Measurements from ENCODE around the gene NSUN6.

NSUN6 gene, protein sequence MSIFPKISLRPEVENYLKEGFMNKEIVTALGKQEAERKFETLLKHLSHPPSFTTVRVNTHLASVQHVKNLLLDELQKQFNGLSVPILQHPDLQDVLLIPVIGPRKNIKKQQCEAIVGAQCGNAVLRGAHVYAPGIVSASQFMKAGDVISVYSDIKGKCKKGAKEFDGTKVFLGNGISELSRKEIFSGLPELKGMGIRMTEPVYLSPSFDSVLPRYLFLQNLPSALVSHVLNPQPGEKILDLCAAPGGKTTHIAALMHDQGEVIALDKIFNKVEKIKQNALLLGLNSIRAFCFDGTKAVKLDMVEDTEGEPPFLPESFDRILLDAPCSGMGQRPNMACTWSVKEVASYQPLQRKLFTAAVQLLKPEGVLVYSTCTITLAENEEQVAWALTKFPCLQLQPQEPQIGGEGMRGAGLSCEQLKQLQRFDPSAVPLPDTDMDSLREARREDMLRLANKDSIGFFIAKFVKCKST

DNA sequence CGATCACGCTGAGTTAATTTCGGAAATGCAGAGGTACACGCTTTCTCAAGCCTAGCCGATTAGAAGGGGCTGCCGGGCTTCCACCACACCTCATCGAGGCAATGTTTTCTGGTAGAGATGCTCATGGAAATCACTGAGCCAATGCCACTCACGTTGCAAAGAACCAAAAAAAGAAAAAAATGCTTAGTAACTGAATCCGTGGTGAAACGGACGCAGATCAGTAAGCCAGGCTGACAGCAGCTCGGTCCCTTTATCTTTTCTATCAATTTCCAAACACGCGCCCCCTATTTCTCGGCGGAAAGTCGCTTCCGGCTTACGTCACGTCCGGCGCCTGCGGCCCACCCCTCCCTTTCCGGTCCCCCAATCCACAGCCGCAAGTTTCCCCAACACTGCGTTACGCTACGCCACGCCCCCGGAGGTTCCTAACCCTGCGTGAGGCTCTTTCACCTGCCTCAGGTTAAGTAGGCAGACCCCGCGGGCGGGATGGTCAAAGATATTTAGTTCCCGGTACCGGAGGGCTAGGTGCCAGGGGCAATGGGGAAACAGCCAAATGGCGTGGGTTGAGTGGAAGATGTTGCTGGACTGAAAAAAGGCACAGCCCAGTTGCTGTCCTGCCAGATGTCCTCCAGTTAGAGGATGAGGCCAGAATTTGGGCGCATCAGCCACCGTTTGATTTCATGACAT is at the start of gene NSUN6:
Gene NSUN6 (minus strand): TSS at position 264 of the 684 bp plus-strand sequence. CDS start 384 bp downstream, outside the sequence.
- Histone ChIP-seq H3K4me3 (ENCODE audit: severe bottlenecking) (peak within 1 kb of the TSS; percentile 54), H3K4me1 (ENCODE audit: insufficient read depth, poor library complexity, severe bottlenecking) (peaks cover 14% of the 10 kb centered on the region), H3K36me3 (ENCODE audit: low read depth) (peaks cover 17% of the 10 kb centered on the region), H3K27me3 (ENCODE audit: insufficient read depth, poor library complexity, severe bottlenecking) (no peaks in the 10 kb centered on the region), H3K9me3 (ENCODE audit: severe bottlenecking) (no peaks in the 10 kb centered on the region), H3K27ac (ENCODE audit: poor library complexity, severe bottlenecking) (peak within 1 kb of the TSS; percentile 46)
- DNase-seq (ENCODE audit: low spot score) (peak; percentile 82), ATAC-seq (ENCODE audit: low read depth) (peak; percentile 96)
- TF ChIP-seq, protein P1, sequence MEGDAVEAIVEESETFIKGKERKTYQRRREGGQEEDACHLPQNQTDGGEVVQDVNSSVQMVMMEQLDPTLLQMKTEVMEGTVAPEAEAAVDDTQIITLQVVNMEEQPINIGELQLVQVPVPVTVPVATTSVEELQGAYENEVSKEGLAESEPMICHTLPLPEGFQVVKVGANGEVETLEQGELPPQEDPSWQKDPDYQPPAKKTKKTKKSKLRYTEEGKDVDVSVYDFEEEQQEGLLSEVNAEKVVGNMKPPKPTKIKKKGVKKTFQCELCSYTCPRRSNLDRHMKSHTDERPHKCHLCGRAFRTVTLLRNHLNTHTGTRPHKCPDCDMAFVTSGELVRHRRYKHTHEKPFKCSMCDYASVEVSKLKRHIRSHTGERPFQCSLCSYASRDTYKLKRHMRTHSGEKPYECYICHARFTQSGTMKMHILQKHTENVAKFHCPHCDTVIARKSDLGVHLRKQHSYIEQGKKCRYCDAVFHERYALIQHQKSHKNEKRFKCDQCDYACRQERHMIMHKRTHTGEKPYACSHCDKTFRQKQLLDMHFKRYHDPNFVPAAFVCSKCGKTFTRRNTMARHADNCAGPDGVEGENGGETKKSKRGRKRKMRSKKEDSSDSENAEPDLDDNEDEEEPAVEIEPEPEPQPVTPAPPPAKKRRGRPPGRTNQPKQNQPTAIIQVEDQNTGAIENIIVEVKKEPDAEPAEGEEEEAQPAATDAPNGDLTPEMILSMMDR (IDR thresholded peaks at IDR 0.05; ENCODE audit: poor library complexity, severe bottlenecking): no peak

DNA sequence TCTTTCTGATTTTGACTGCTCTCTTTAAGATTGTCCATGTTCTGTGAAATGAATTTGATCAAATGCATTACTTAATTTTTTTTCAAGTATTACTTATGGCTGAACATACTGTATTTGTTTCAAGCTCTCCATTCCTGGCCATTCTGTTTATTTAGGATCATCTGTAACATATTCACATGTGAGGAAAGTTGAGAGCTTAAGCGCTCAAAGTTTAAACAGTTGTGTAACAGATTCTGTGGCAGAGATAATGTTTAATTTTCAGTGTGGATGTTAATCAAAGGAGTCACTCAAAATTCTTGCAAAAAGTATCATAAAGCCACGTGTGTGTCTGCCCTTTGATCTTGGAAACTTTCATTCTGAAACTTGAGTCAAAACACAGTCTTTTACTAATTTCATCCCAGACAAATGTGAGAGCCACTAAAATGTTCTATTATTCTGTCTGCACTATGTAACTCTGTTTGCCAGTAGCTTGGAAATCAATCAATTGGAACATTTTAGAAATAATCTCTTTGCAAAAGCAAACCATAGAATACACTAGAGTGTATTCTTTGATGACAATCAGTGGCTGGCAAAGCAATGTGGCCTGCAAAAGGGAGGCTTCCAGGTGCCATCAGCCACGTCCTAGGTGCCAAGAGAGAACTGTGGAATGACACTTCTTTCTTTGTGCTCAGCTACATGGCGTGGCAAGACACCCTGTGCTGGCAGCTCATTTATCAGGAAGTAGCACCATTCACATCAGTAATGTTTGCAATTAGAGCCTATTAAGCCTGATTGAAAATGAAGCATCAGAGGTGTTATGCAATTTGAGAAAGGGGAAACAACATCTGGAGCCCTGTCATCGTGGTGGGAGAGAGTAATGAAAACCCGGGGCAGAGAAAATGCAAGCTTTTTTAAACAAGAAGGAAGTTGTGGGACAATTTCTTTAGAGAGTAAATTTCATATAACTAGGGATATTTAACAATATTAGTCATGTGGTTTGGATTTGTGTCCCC is 48.8 kb upstream of the NSUN6 start:
- Histone ChIP-seq H3K27ac (ENCODE audit: poor library complexity, severe bottlenecking) (no peak overlapping the region), H3K27me3 (ENCODE audit: insufficient read depth, poor library complexity, severe bottlenecking) (no peaks in the 10 kb centered on the region), H3K9me3 (ENCODE audit: severe bottlenecking) (no peaks in the 10 kb centered on the region), H3K4me3 (ENCODE audit: severe bottlenecking) (no peak overlapping the region), H3K4me1 (ENCODE audit: insufficient read depth, poor library complexity, severe bottlenecking) (no peaks in the 10 kb centered on the region), H3K36me3 (ENCODE audit: low read depth) (no peaks in the 10 kb centered on the region)
- TF ChIP-seq, protein P1 (IDR thresholded peaks at IDR 0.05; ENCODE audit: poor library complexity, severe bottlenecking): no peak
- no peak for ATAC-seq (ENCODE audit: low read depth)
- no peak for DNase-seq (ENCODE audit: low spot score)

DNA sequence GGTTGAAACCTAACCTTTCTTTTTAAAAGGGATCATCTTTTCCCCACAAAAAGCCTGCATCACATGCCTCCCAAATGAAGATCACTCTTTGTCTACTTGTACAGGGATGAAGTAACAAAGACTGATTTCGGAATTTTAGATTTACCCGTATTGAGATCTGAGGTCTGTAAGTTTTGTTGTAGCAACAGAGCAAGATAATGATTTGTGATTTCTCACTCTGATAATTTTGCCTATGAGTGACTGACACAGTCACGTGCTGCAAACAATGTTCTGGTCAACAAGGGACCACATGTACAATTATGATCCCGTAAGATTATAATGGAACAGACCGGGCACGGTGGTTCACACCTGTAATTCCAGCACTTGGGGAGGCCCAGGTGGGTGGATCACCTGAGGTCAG is 39.2 kb upstream of the NSUN6 start:
- Histone ChIP-seq H3K4me3 (ENCODE audit: severe bottlenecking) (no peak overlapping the region), H3K4me1 (ENCODE audit: insufficient read depth, poor library complexity, severe bottlenecking) (peaks cover 3% of the 10 kb centered on the region), H3K36me3 (ENCODE audit: low read depth) (no peaks in the 10 kb centered on the region), H3K9me3 (ENCODE audit: severe bottlenecking) (no peaks in the 10 kb centered on the region), H3K27ac (ENCODE audit: poor library complexity, severe bottlenecking) (no peak overlapping the region), H3K27me3 (ENCODE audit: insufficient read depth, poor library complexity, severe bottlenecking) (no peaks in the 10 kb centered on the region)
- DNase-seq (ENCODE audit: low spot score) (no peak), ATAC-seq (ENCODE audit: low read depth) (no peak)
- TF ChIP-seq, protein P1 (IDR thresholded peaks at IDR 0.05; ENCODE audit: poor library complexity, severe bottlenecking): no peak

DNA sequence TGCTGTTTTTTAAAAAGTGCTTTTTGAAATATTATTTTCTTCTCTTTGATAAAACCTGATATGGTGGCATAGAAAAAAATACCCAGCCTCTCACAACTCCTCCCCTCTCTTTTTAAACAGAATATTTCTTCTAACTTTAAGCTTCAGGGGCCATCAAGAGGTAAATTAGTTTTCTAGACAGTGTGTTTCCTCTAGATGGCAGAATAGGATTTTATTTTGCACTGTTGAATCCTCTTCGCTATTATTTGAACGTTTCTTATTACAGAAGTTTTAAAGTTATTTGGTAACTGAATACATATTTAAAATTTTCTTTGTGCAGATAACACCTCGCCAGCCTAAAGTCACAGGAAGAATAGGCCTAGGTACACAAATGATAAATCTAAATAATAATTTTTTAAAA is 38.1 kb upstream of the NSUN6 start:
- no peak for DNase-seq (ENCODE audit: low spot score)

More for the DNA sequence above, 38.1 kb upstream of the NSUN6 start:
- Histone ChIP-seq H3K4me1 (ENCODE audit: insufficient read depth, poor library complexity, severe bottlenecking) (peaks cover 3% of the 10 kb centered on the region), H3K36me3 (ENCODE audit: low read depth) (no peaks in the 10 kb centered on the region), H3K27me3 (ENCODE audit: insufficient read depth, poor library complexity, severe bottlenecking) (no peaks in the 10 kb centered on the region), H3K27ac (ENCODE audit: poor library complexity, severe bottlenecking) (no peak overlapping the region), H3K9me3 (ENCODE audit: severe bottlenecking) (no peaks in the 10 kb centered on the region), H3K4me3 (ENCODE audit: severe bottlenecking) (no peak overlapping the region)
- peak; percentile 66; the same call in 2 of the 3 replicates for ATAC-seq (ENCODE audit: low read depth)
- TF ChIP-seq, protein P1 (IDR thresholded peaks at IDR 0.05; ENCODE audit: poor library complexity, severe bottlenecking): peak; percentile 77

All from RWPE2 (cell line).